ENCODE results near the gene GNAT1. TPM values are rescaled to one million over a fixed set of nuclear protein-coding genes. Genes with fewer than 3 reads are reported as not detected.

GNAT1 gene
- polyA plus RNA-seq, 1 donor (not counting 4 experiments of a cell fraction or from before 2014, with no cell fraction given), result 0.12 TPM

GRCh38 chr3:50232303-50232702 is 40.9 kb downstream of the GNAT1 start:
- dilution Hi-C loops (cut with MboI; ENCODE audit: extremely low pct_ligation_motif_present, low sequenced_read_pairs), result no loop called here
- Histone ChIP-seq H3K27me3 (ENCODE audit: control insufficient read depth, extremely low read depth, insufficient read depth, low read length) (no peaks in the 10 kb centered on the region), H2AFZ (ENCODE audit: control insufficient read depth, low read length) (no peak overlapping the region), H3K27ac (ENCODE audit: control insufficient read depth, insufficient read depth, low read length) (no peak overlapping the region), H3K4me2 (ENCODE audit: control insufficient read depth, extremely low read depth, insufficient read depth, low read depth, low read length) (no peak overlapping the region), H3K9me3 (ENCODE audit: control insufficient read depth, low read depth, low read length) (no peaks in the 10 kb centered on the region), H4K20me1 (ENCODE audit: control insufficient read depth, extremely low read depth, insufficient read depth, low read length) (no peaks in the 10 kb centered on the region), H3K4me1 (ENCODE audit: control insufficient read depth, extremely low read depth, insufficient read depth, low read length) (peaks cover 12% of the 10 kb centered on the region), H3K9ac (ENCODE audit: control insufficient read depth, extremely low read depth, insufficient read depth, low read length) (no peak overlapping the region), H3K4me3 (ENCODE audit: control insufficient read depth in 2 of 3, extremely low read depth in 1 of 3, insufficient read depth in 2 of 3, low read depth in 1 of 3, low read length in 3 of 3) (no peak overlapping the region), H3K9me1 (ENCODE audit: control insufficient read depth, extremely low read depth, insufficient read depth, low read length) (no peaks in the 10 kb centered on the region), H3K79me2 (ENCODE audit: control insufficient read depth, insufficient read depth, low read length) (peaks cover 12% of the 10 kb centered on the region), H3K36me3 (ENCODE audit: control insufficient read depth in 2 of 2, extremely low read depth in 1 of 2, insufficient read depth in 2 of 2, low read length in 2 of 2) (no peaks in the 10 kb centered on the region)
- DNase-seq (ENCODE audit: low read depth, low spot score), result no peak
- FAIRE-seq, result no peak
- TF ChIP-seq CTCF (optimal IDR thresholded peaks at IDR 0.05 in 1 of 3, IDR thresholded peaks at IDR 0.05 in 1 of 3, conservative IDR thresholded peaks at IDR 0.05 in 1 of 3; ENCODE audit: extremely low read depth in 1 of 3, insufficient read depth in 2 of 3, low read length in 3 of 3) (no peak), EZH2 (IDR thresholded peaks at IDR 0.05; ENCODE audit: low read length) (no peak)

GRCh38 chr3:50233176-50233575 is 41.8 kb downstream of the GNAT1 start:
- Histone ChIP-seq H3K9ac (ENCODE audit: control insufficient read depth, extremely low read depth, insufficient read depth, low read length) (no peak overlapping the region), H3K4me2 (ENCODE audit: control insufficient read depth, extremely low read depth, insufficient read depth, low read depth, low read length) (no peak overlapping the region), H4K20me1 (ENCODE audit: control insufficient read depth, extremely low read depth, insufficient read depth, low read length) (no peaks in the 10 kb centered on the region), H3K27ac (ENCODE audit: control insufficient read depth, insufficient read depth, low read length) (no peak overlapping the region), H2AFZ (ENCODE audit: control insufficient read depth, low read length) (no peak overlapping the region), H3K4me1 (ENCODE audit: control insufficient read depth, extremely low read depth, insufficient read depth, low read length) (peaks cover 14% of the 10 kb centered on the region), H3K36me3 (ENCODE audit: control insufficient read depth in 2 of 2, extremely low read depth in 1 of 2, insufficient read depth in 2 of 2, low read length in 2 of 2) (no peaks in the 10 kb centered on the region), H3K27me3 (ENCODE audit: control insufficient read depth, extremely low read depth, insufficient read depth, low read length) (no peaks in the 10 kb centered on the region), H3K4me3 (ENCODE audit: control insufficient read depth in 2 of 3, extremely low read depth in 1 of 3, insufficient read depth in 2 of 3, low read depth in 1 of 3, low read length in 3 of 3) (no peak overlapping the region), H3K79me2 (ENCODE audit: control insufficient read depth, insufficient read depth, low read length) (peaks cover 21% of the 10 kb centered on the region), H3K9me3 (ENCODE audit: control insufficient read depth, low read depth, low read length) (no peaks in the 10 kb centered on the region), H3K9me1 (ENCODE audit: control insufficient read depth, extremely low read depth, insufficient read depth, low read length) (no peaks in the 10 kb centered on the region)
- DNase-seq (ENCODE audit: low read depth, low spot score) (no peak), FAIRE-seq (no peak)
- TF ChIP-seq CTCF (optimal IDR thresholded peaks at IDR 0.05 in 1 of 3, IDR thresholded peaks at IDR 0.05 in 1 of 3, conservative IDR thresholded peaks at IDR 0.05 in 1 of 3; ENCODE audit: extremely low read depth in 1 of 3, insufficient read depth in 2 of 3, low read length in 3 of 3) (no peak), EZH2 (IDR thresholded peaks at IDR 0.05; ENCODE audit: low read length) (no peak)
- dilution Hi-C loops (cut with MboI; ENCODE audit: extremely low pct_ligation_motif_present, low sequenced_read_pairs), result no loop called here
